ENCODE results near the gene SPTLC3. TPM values are rescaled to one million over a fixed set of nuclear protein-coding genes. Genes with fewer than 3 reads are reported as not detected.

SPTLC3 gene
- total RNA-seq, 2 experiments from 2014 or later = not detected

DNA sequence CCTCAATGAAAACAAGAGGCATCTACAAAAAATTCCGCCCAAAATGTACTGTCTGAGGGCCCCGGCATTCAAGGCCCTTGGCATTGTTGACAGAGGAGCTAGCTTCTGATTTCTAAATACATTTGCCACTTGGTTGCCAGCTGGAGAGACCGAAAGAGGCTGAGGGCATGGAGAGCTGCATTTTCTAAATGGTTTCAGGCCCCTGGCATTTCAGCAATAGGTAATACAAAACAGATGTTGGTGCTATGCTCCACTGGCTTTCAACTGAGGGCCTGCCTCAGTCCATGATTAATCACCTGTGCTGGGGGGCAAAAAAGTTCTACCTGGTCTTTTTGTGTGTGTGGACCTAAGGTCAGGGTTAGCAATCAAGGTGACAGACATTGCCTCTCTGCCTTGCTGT is 132.8 kb downstream of the SPTLC3 start:
- no peak overlapping the region for H3K4me3 ChIP-seq (ENCODE audit: low read depth, low read length, poor library complexity, severe bottlenecking)
- no peaks in the 10 kb centered on the region for H3K9me2 ChIP-seq (ENCODE audit: insufficient read depth, low read length)
- no TSS peak for BruUV-seq (replicated peaks)
- intact Hi-C loops (cut with micrococcal nuclease; ENCODE audit: unreplicated experiment) = no loop called here
- no peaks in the 10 kb centered on the region for H3K79me2 ChIP-seq (ENCODE audit: insufficient read depth, low read depth, low read length)
- TF ChIP-seq EZH2phosphoT487 (IDR thresholded peaks at IDR 0.05; ENCODE audit: borderline replicate concordance, low read depth, low read length) = no peak
- TF ChIP-seq, protein P1, sequence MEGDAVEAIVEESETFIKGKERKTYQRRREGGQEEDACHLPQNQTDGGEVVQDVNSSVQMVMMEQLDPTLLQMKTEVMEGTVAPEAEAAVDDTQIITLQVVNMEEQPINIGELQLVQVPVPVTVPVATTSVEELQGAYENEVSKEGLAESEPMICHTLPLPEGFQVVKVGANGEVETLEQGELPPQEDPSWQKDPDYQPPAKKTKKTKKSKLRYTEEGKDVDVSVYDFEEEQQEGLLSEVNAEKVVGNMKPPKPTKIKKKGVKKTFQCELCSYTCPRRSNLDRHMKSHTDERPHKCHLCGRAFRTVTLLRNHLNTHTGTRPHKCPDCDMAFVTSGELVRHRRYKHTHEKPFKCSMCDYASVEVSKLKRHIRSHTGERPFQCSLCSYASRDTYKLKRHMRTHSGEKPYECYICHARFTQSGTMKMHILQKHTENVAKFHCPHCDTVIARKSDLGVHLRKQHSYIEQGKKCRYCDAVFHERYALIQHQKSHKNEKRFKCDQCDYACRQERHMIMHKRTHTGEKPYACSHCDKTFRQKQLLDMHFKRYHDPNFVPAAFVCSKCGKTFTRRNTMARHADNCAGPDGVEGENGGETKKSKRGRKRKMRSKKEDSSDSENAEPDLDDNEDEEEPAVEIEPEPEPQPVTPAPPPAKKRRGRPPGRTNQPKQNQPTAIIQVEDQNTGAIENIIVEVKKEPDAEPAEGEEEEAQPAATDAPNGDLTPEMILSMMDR (conservative IDR thresholded peaks at IDR 0.05; ENCODE audit: low read length) = no peak
- ChIA-PET POLR2A (interaction anchor here (0.7 to 1.1 kb wide), 2 partner anchors 17 to 497 kb away, joined by 3 read pairs; no protein-coding TSS in a partner anchor), CTCF (ENCODE audit: unreplicated experiment) (no interaction called here)
- H2AFZ ChIP-seq (ENCODE audit: low read length) = no peak overlapping the region
- no peaks in the 10 kb centered on the region for H3K9me3 ChIP-seq (ENCODE audit: low read length)
- H3K27ac ChIP-seq (ENCODE audit: low read depth, low read length, poor library complexity, severe bottlenecking) = no peak overlapping the region
- no peaks in the 10 kb centered on the region for H3K36me3 ChIP-seq (ENCODE audit: insufficient read depth, low read length)
- no peak for DNase-seq (ENCODE audit: low spot score)
- H4K20me1 ChIP-seq (ENCODE audit: insufficient read depth, low read length) = no peaks in the 10 kb centered on the region
- no peak overlapping the region for H3K4me2 ChIP-seq (ENCODE audit: low read length)
- H3K4me1 ChIP-seq (ENCODE audit: insufficient read depth, low read length, poor library complexity, severe bottlenecking) = no peaks in the 10 kb centered on the region

DNA sequence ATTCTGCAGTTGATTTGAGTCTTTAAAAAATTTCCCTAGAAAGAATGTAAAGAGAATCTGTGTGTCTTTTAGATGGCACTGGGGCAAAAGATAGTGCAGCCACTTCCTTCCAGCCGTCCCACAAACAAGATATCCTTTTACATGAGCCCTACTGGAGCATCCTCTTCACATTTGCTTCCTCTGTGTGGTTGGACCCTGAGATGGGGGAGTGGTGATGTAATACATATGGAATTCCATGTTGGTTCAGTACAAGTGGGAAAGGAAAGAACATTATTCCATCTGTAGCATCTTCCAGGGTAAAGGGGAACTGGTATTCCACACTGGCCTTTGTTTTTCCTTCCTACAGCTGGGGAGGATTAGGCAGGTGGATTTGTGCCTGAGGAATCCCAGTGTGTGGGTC is 133.4 kb downstream of the SPTLC3 start:
- ChIA-PET CTCF (ENCODE audit: unreplicated experiment) (no interaction called here), POLR2A (interaction anchor here (0.7 kb wide), 1 partner anchor 498 kb away, joined by 3 read pairs; no protein-coding TSS in a partner anchor)
- intact Hi-C loops (cut with micrococcal nuclease; ENCODE audit: unreplicated experiment) = no loop called here
- Histone ChIP-seq H3K4me1 (ENCODE audit: insufficient read depth, low read length, poor library complexity, severe bottlenecking) (no peaks in the 10 kb centered on the region), H3K4me2 (ENCODE audit: low read length) (no peak overlapping the region), H3K79me2 (ENCODE audit: insufficient read depth, low read depth, low read length) (no peaks in the 10 kb centered on the region), H2AFZ (ENCODE audit: low read length) (no peak overlapping the region), H3K9me3 (ENCODE audit: low read length) (no peaks in the 10 kb centered on the region), H3K4me3 (ENCODE audit: low read depth, low read length, poor library complexity, severe bottlenecking) (no peak overlapping the region), H3K36me3 (ENCODE audit: insufficient read depth, low read length) (no peaks in the 10 kb centered on the region), H4K20me1 (ENCODE audit: insufficient read depth, low read length) (no peaks in the 10 kb centered on the region), H3K27ac (ENCODE audit: low read depth, low read length, poor library complexity, severe bottlenecking) (no peak overlapping the region), H3K9me2 (ENCODE audit: insufficient read depth, low read length) (no peaks in the 10 kb centered on the region)
- TF ChIP-seq EZH2phosphoT487 (IDR thresholded peaks at IDR 0.05; ENCODE audit: borderline replicate concordance, low read depth, low read length) = no peak
- TF ChIP-seq, protein P1 (conservative IDR thresholded peaks at IDR 0.05; ENCODE audit: low read length) = no peak
- no TSS peak for BruUV-seq (replicated peaks)
- no peak for DNase-seq (ENCODE audit: low spot score)

DNA sequence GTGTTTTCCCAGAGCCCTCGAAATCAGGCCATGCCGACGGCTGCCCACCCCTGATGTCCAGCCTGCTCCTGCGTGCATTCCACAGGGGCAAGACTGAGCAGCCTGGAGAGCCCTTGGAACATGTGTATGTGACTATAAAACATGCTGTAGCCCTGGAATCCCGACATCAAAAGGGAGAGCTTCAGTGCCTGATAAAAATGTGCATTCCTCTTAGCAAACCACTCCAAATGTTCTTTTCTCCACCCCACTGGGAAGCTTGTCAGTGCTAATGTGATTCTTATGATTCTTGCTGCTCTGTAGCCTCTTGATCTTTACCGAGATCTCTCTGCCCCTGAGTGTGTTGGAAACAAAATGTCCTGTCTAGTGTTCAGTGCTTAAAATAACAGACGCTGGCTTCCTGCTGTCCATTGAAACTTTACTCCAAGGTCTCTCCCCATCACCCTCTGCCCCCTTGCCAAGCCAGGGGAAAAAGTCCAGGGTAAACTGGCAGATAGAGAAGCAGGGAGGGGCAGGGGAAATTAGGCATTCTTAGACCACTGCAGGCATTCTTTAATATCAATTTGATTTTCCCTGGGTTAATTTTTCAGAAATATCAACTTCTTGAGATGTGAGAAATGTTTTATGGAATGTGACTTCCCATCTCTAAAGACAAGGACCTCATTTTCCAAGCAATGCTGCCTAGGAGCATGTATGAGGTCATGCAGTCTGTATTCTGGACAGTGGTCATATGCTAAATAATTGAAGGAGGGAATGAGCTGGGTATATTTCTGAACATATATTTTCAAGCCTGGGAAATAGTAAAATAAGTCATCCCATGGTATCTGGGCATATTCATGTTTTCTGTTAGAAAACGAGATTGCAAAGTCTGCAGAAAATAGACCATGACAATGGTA is 138.5 kb downstream of the SPTLC3 start:
- intact Hi-C loops (cut with micrococcal nuclease; ENCODE audit: unreplicated experiment) = no loop called here

More for the DNA sequence above, 138.5 kb downstream of the SPTLC3 start:
- no peaks in the 10 kb centered on the region for H3K9me3 ChIP-seq (ENCODE audit: low read length)
- no peak for TF ChIP-seq EZH2phosphoT487 (IDR thresholded peaks at IDR 0.05; ENCODE audit: borderline replicate concordance, low read depth, low read length)
- TF ChIP-seq, protein P1 (conservative IDR thresholded peaks at IDR 0.05; ENCODE audit: low read length) = no peak
- no peaks in the 10 kb centered on the region for H3K9me2 ChIP-seq (ENCODE audit: insufficient read depth, low read length)
- ChIA-PET CTCF (ENCODE audit: unreplicated experiment) (interaction anchor here (0.6 kb wide), 1 partner anchor 26 kb away, joined by 3 read pairs; no protein-coding TSS in a partner anchor), POLR2A (interaction anchor here (0.6 kb wide), 1 partner anchor 104 kb away, joined by 3 read pairs; no protein-coding TSS in a partner anchor)
- H3K4me1 ChIP-seq (ENCODE audit: insufficient read depth, low read length, poor library complexity, severe bottlenecking) = no peaks in the 10 kb centered on the region
- H3K36me3 ChIP-seq (ENCODE audit: insufficient read depth, low read length) = no peaks in the 10 kb centered on the region
- no peak overlapping the region for H3K4me2 ChIP-seq (ENCODE audit: low read length)
- no peak overlapping the region for H3K4me3 ChIP-seq (ENCODE audit: low read depth, low read length, poor library complexity, severe bottlenecking)
- no peaks in the 10 kb centered on the region for H4K20me1 ChIP-seq (ENCODE audit: insufficient read depth, low read length)
- H3K79me2 ChIP-seq (ENCODE audit: insufficient read depth, low read depth, low read length) = no peaks in the 10 kb centered on the region
- no peak for DNase-seq (ENCODE audit: low spot score)
- no TSS peak for BruUV-seq (replicated peaks)
- H3K27ac ChIP-seq (ENCODE audit: low read depth, low read length, poor library complexity, severe bottlenecking) = no peak overlapping the region
- no peak overlapping the region for H2AFZ ChIP-seq (ENCODE audit: low read length)
